SK-N-DZ (cell line): ENCODE data around the gene AGBL4.

Experiments
- DNase-seq: peaks from one replicate; pipeline ENCODE4 v3.0.0-alpha.2; 2015; ENCODE audit warnings: low spot score

AGBL4 gene

DNA sequence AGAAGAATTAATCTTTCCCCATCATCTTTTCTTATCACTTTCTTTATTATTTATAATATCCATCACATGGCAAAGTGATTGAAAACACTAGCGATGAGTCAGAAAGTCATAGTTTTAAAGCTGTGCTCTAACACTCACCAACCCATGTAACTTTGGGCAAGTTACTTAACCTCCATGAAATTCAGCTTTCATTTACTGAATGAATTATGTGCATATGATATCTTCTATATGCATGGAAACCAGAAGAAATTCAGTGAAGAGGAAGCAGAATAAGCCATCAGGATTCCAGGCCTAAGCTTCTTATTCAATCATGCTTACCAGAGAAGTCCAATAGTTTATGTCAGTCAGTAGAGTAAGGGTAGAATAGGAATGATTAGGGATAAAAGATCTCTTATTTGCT is 300.1 kb downstream of the AGBL4 start:
- DNase-seq, result no peak

DNA sequence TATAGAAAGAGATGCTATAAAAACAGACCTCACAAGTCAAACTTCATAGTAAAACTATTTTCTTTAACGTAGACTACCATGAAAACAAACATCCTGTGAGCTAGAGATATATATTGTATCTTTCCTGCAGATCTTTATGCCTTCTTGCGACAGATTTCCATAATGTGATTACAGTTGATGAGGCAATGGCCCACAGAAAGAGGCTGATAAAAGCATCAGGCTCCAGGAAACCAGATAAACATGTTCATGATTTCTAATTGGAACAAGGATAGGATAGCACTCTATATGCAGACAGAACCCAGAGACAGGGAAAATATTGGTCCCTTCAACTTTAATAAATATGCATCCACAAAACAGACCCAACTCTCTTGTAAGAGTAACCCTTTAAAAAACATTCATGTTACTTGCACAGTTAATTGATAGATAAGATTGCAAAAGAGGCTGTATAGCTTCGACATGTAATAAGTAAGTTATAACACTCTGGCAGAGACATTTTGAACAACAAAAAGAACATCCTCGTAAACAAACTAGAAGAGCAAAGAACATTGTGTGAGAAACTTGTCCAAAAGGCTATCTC is 329.4 kb downstream of the AGBL4 start:
- DNase-seq, result peak; percentile 97

DNA sequence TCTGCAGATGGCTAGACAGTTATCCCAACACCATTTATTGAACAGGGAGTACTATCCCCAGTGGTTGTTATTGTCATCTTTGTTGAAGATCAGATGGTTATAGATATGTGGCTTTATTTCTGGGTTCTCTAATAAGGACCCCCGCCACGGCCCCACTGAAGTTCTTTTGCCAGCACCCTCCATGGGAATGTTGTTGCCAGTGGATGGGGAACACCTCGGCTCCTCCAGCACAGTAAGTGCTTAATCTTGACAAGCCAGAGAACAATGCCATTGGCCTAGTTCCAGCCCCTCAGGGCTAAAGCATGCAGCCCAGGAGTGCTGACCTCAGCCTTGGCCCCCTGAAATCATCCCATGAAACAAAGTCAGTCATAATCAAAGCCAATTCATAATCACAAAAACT is 337.6 kb downstream of the AGBL4 start:
- no peak for DNase-seq

DNA sequence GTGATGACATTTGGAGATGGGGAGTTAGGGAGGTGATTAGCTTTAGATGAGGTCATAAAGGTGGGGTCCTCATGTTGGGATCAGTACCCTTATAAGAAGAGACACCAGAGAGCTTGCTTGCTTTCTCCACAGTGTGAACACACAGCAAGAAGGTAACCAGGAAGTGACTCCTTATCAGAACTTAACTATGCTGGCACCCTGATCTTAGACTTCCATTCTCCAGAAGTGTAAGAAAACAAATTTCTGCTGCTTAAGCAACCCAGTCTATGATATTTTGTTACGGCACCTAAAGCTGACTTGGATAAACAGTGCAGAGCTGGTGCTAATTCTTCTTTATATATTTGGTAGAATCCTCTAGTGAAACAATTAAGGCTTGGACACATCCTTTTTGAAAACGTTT is 346.0 kb downstream of the AGBL4 start:
- DNase-seq, result no peak

DNA sequence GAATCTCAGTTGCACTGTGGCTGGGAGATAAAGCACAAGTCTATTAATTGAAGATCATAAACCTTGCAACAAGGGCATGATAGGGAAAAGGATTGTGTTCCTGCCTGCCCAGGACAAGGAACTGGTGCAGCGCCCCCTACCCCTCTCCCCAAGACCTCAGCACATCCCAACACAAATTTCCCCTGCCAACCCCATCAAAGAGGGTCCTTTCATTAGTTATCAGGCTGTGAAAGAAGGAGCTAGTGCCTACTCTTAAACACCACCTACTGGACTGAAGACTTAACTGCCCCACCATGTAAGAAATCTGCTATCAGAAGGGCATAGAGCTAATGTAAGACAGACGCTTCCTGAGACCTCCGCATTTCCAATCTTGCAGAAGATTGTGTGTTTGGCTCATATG is 372.6 kb downstream of the AGBL4 start:
- no peak for DNase-seq

DNA sequence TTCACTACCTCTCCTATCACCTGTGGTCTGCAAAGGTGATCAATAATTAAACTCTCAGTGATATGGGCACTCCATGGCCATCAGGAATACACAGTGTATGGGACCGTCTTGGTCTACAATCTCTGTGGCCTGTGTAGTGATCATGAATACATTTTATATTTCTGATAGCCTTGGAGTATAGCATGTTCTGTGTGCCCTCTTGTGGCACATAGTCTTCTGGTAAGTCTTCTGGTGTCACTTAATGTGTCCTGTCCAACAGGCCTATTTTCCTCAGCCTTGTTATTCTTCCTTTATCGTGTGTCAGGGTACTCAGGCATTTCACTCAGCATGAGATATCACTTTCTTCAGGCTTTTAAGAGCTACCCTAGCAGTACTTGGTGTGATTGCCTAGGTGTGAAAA is 393.6 kb downstream of the AGBL4 start:
- DNase-seq, result peak; percentile 29

DNA sequence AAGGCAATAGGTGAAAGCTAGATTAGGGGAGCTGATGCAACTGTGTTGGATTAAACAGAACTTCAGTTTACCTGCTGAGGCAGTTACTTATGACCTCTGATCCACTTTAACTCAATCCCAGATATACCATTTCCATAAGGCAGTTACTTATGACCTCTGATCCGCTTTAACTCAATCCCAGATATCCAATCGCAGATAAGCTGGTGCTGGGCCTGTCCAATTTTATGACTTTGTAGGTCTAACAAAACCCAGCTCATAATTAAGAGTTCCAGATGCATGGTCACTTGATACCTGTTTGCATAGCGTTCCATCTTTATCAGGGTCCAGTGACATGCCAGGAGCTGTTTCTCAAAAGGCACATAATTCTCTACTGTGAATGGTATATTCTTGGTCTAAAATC is 396.0 kb downstream of the AGBL4 start:
- DNase-seq, result peak; percentile 95

DNA sequence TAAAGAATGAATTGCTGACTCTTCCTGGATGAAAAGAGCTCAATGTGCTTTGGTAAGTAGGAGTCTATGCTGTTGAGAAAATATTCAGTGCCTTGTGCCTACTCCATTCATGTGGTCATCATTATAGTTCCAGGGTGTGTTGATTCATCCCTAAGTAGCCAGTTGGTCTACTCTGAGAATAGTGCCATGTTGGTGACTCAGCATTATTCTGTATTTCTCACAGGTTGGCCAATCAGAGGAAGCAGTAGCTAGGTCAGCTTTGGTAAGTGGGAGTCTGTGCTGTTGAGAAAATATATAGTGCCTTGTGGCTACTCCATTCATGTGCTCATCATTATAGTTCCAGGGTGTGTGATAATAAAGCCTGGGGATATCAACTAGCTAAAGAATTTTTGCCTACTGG is 397.3 kb downstream of the AGBL4 start:
- DNase-seq, result no peak

DNA sequence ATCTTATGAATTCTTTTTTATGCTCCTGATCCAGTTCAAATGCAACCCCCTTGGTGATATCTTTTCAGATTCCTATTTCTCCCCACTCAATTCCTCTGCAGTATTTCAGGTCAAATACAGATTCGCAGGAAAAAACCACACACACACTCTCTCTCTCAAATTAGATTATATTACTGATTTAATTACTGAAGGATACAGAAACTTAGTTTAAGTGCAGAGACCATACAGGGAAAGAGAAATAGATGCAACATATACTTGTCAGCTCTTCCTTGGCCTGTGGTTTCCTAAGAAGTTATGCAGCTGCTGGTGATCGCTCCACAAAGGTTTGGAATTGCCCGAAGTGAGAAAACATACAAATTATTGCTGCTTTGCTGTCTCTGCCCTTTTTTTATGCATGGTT is 400.9 kb downstream of the AGBL4 start:
- DNase-seq, result peak; percentile 87

DNA sequence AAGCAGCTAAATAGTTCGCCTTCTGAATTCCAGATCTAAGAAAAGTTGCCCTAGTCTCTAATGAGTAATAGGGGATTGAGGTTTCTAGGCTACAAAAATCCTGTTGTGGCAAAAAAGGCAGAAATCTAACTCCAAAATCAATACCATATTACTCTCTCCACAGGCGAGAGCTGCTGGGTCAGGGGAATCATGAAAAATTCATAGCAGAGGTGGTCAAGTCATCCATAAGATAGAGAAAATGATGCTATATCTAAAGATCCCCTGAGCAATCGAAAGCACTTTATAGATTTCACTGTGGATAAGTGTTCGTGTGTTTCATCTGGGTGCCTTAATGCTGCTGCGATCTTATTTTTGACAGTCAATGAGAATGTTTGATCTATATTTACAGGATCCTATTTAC is 417.7 kb downstream of the AGBL4 start:
- no peak for DNase-seq

DNA sequence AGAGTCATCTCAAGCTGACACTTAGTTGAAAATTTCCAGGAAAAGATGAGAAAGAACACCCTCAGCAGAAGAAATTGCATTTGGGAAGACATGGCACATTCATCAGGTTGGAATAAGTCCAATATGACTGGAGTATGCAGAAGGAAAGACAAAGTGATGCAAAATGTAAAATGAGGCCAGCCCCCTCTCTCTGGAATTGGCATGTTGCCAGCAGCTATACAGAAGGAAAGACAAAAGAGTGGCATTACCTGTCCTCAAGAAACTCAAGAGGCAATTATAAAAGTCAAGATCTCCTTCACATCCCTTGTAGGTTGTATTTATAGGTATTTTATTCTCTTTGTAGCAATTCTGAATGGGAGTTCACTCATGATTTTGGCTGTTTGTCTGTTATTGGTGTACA is 426.3 kb downstream of the AGBL4 start:
- DNase-seq, result no peak

DNA sequence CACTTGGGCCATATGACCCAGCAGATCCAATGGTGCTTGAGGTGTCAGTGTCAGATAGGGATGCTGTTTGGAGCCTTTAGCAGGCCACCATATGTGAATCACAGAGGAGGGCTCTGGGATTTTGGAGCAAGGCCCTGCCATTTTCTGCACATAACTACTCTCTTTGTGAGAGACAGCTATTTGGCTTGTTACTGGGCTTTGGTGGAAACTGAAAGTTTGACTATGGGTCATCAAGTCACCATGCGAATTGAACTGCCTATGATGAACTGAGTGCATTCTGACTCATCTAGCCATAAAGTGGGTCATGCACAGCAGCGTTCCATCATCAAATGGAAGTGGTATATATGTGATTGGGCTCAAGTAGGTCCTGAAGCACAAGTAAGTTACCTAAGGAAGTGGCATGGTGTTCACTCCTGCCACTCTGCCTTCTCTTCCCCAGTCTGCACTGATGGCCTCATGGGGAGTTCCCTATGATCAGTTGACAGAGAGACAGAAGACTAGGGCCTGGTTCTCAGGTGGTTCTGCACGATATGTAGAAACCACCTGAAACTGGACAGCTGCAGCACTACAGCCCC is 447.3 kb downstream of the AGBL4 start:
- no peak for DNase-seq

DNA sequence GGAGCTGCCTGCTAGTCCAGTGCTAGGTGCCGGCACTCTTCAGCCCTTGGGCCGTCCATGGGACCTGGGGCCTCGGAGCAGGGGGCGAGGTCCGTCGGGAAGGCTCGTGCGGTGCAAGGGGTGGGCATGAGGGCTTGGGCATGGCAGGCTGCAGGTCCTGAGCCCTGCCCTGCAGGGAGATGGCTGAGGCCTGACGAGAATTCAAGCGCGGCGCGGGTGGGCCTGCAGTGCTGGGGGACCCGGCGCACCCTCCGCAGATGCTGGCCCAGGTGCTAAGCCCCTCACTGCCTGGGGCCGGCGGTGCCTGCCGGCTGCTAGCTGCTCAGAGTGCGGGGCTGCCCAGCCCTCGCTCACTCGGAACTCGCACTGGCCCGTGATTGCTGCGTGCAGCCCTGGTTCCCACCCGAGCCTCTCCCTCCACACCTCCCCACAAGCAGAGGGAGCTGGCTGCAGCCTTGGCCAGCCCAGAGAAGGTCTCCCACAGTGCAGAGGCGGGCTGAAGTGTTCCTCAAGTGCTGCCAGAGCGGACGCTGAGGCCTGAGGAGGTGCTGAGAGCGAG is 467.0 kb downstream of the AGBL4 start:
- no peak for DNase-seq

DNA sequence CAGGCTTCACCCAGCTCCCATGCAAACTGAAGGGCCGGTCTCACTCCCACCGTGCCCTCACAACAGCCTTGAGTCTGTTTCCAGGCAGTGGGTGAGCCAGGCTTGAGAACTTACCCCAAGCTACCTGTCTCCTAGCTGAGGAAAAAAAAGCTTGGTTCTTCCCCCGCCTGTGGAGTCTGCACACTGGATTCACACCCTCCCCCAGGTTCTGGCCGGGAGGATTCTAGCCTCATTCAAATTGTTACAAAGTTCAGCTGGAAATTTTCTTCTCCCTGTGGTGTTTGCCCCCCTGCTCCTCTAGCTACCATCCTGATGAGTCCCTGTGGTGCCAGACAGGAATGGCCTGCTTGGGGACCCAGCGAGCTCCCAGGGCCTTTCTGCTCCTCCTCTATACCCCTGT is 471.7 kb downstream of the AGBL4 start:
- DNase-seq, result no peak

DNA sequence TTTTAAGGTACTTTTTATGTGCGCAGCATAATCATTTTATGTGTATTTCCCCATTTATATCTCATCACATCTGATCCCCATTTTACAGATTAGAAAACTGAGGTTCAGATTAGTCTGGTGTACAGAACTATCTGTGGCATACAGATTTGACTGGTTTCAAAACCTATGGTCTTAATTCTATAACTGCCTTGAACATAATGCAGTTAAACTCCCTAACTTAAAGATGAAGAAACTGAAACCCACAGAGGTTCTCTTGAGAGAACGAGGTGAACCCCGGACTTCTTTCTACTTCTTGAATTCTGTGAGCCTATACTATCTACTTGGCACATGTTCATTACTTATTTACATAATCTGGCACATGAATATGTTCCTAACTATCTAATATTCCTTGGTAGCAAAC is 479.1 kb downstream of the AGBL4 start:
- no peak for DNase-seq

DNA sequence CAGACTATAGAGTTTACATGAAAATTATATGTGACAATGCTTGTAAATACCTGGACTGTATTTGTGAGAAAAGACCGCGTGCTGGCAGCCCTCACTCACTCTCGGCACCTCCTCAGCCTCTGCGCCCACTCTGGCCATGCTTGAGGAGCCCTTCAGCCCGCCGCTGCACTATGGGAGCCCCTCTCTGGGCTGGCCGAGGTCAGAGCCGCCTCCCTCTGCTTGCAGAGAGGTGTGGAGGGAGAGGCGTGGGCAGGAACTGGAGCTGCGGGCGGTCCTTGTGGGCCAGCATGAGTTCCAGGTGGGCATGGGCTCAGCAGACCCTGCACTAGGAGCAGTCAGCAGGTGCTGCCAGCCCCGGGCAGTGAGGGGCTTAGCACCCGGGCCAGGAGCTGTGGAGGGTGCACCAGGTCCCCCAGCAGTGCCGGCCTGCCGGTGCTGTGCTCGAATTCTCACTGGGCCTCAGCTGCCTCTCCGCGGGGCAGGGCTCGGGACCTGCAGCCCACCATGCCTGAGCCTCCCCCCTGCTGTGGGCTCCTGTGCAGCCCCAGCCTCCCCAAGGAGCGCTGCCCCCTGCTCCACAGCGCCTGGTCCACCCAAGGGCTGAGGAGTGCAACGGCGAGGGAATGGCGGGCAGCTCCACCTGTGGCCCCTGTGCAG is 482.5 kb downstream of the AGBL4 start:
- DNase-seq, result no peak

DNA sequence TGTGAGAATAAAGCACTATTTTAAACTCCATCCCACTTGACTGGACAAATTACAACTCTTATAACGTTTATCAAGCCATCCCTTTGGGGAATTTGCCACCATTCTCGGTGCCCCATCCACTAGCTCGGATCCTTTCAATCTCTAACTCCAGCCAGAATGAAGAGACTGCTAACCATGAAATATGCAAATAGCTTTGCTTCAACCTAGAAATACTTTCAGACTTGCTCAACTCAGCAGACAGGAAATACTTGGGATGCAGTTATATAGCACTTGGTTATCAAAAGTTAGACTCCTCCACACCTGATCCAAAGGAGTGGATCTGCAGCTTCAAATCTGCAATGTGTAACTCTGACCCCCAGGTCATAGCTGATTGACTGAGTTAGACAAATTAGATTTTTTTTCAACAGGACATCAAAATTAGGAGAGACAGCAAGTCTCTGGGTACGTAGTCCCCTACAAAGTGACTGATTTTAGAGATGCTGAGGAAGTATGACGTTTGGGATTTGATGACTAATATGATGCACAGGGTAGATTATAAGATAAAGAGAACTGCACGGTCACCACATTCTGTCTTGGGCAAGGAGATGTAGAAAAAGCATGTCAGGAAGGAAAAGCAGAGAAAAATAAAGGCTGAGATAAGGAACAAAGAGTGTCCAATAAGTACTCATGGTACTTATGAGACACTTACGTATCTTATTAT is 496.0 kb downstream of the AGBL4 start:
- DNase-seq, result peak; percentile 95

DNA sequence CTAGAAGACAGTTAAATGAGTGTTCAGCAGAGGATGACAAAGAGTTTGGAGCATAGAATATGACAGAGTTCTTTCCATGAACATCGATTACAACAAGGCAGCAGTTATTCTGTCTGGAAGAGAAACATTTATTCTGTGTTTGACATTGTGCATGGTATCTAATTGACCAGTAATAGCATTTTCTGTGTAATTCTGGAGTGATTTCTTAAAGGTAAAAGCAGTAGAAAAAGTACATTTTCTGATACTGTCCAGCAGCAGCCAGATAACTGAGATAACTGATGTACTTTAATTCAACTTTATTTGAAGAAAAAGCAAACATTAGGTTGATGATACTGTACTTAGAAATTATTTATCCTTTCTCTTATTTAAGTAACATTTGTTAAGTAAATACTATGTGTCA is 497.1 kb downstream of the AGBL4 start:
- DNase-seq, result peak; percentile 96

DNA sequence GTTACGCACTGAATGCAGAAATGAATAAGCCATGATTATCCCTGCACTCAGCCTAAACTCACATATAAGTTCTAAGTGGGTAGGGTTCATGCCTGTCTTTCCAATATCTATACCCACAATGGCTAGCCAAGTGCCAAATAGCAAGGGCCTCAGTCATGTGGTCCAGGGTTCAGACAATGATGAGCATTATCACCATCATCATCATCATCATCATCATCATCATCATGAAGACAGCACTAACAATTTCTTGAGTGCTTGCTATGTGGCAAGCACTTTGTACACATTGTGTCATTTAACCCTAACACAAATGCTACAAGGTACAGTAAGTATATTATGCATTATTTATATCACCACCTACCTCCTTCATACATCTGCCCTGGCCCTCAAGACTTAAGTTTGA is 500.0 kb downstream of the AGBL4 start:
- no peak for DNase-seq

DNA sequence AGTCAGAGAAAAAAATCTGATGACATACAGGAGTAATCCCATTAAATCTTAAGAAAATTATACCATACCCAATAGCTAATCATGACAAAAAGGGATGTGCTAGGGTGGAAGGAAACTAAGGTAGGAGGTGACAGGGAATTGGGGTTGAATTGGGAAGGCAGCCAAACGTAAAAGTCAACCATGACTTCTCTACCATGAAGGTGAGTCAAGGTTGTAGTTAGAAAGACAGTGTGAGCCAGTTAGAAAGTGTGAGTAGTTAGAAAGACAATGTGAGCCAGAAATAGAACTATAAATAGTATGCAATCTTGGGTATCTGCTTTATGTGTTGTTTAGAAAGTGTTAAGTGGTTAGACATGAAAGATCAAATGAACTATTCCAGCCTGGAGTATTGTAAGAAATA is 556.8 kb downstream of the AGBL4 start:
- DNase-seq, result no peak

DNA sequence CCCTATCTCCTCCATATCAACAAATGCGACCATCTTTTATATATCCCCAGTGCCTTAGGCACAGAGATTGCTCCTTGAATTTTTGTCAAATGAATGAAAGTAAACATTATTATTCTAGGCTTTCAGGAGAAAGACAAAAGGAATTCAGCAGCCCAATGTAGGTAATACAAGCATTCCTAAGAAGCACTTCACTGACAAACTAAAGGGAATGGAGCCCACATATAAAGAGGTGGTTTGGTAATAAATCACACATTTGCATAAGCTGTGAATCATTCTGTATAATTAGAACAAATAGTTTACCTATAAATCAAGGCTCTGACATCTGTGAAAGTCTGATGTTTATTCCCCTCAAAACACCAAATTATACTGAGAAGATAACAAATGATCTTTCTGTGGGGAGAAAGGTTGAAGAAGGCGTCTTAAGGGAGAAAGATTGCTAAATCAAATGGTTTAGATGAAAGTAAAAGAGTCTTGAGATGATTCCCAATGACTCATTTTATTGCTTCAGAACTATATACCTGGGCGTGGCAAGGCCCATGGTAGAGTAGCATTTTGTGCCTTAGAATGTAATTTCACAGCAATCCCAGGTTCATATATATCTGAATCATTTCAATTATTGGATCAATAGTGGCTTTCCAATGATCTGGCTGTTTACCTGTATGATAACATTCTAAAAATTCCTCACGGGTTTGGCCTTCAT is 558.1 kb downstream of the AGBL4 start:
- no peak for DNase-seq

DNA sequence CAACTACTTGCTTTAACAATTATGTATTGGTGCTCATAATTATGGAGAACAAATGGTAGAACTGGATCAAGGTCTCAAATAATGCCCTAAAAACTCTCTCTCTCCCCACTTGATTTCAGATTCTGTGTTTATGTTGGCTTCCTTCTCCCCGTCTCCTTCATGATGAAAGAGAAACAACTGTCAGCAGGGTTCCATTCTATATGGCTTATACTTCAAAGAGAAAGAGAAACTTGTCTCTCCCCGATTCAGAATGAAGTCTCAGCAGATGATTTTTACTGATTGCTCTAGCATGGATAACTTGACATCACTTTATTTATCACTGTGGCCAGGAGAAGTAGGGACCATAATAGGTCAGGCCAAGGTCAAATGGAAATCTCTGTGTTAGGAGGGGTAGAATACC is 575.6 kb downstream of the AGBL4 start:
- no peak for DNase-seq
